Activated naive CD4-positive, alpha-beta T cell treated with anti-CD3 and anti-CD28 coated beads for 36 hours (primary cell): ENCODE results near the gene AKAP10. TPM values are rescaled to one million over a fixed set of nuclear protein-coding genes. Genes with fewer than 3 reads are reported as not detected.
A peak's percentile ranks its signal among the peaks of the same experiment; 100 is the strongest.
"Not testable (repeated sequence)": the region's sequence is repeated elsewhere in the genome, so short reads cannot be mapped to it uniquely, and the experiment has no call there.

Experiments used
- CTCF ChIA-PET: fragments of 350-600 bp; sonication (Branson Sonifier 250); formaldehyde crosslinking; loops from one replicate; lab custom pipeline; 2021; ENCODE audit warnings: antibody characterized with exemption; lab: Charles Lee
- DNase-seq: peaks from one replicate; pipeline ENCODE4 v3.0.0-alpha.2; 2020
- H3K27ac Mint-ChIP-seq: one replicate; pipeline ENCODE4 v1.8.0; 2021; ENCODE audit warnings: mild to moderate bottlenecking, mixed read lengths
- H3K27me3 Mint-ChIP-seq: one replicate; pipeline ENCODE4 v1.8.0; 2021; ENCODE audit warnings: low read depth, mixed read lengths
- H3K36me3 Mint-ChIP-seq: one replicate; pipeline ENCODE4 v1.8.0; 2021; ENCODE audit warnings: low read depth, mixed read lengths
- H3K4me1 Mint-ChIP-seq: one replicate; pipeline ENCODE4 v1.8.0; 2021; ENCODE audit warnings: low read depth, mixed read lengths
- H3K4me3 Mint-ChIP-seq: one replicate; pipeline ENCODE4 v1.8.0; 2021; ENCODE audit warnings: mild to moderate bottlenecking, moderate library complexity, mixed read lengths
- H3K9me3 Mint-ChIP-seq: one replicate; pipeline ENCODE4 v1.8.0; 2021; ENCODE audit warnings: mixed read lengths
- intact Hi-C: fragments of 100-400 bp; cut with micrococcal nuclease; formaldehyde crosslinking; loops from one replicate; pipeline ENCODE4 v1.15.1; 2023
- total RNA-seq, 2 experiments: library from RNA; stranded (reverse); gene quantifications; one replicate each; pipeline ENCODE4 v1.2.3, GENCODE V29; 2021

Gene AKAP10
- total RNA-seq, 2 experiments from 2014 or later, result 30.3 to 30.4 TPM

DNA sequence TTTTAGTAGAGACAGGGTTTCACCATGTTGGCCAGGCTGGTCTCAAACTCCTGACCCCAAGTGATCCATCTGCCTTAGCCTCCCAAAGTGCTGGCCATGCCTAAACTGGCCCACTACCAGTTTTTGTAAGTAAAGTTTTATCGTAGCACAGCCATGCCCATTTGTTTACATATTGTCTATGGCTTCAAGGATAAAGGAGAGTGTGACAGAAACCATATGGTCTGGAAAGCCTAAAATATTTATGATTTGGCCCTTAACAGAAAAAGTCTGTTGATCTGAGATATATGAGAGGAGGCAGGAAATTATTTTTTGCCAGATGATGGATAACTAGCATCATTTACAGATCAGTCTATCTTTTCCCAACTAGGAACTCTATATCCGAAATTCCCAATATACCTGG, 4.5 kb downstream of the AKAP10 start:
- Mint-ChIP-seq H3K4me1 (peaks cover 42% of the 10 kb centered on the region), H3K27ac (no peak overlapping the region), H3K36me3 (peaks cover 33% of the 10 kb centered on the region), H3K27me3 (no peaks in the 10 kb centered on the region), H3K4me3 (no peak overlapping the region), H3K9me3 (no peaks in the 10 kb centered on the region)
- CTCF ChIA-PET, result no interaction called here
- intact Hi-C loops, result loop anchor here (10.0 kb wide), 1 partner anchor 608 kb away; the partner anchor contains the start of gene B9D1
- DNase-seq, result no peak

DNA sequence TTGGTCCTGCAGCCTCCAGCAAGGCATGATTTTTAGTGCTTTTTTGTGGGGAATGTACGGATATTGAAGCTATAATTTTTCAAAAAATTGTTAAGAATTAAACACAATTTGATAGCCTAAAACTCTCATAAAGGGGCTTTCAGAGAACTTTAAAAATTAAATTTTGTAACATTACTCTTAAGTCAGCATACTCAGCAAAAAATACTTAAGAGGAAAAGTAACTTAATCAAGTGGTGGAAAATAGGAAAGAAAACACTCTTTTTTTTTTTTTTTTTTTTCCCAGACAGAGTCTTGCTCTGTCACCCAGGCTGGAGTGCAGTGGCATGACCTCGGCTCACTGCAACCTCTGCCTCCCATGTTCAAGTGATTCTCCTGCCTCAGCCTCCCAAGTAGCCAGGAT, 14.7 kb downstream of the AKAP10 start:
- Mint-ChIP-seq H3K36me3 (peaks cover 31% of the 10 kb centered on the region), H3K4me1 (peaks cover 30% of the 10 kb centered on the region)
- DNase-seq, intact Hi-C loops, CTCF ChIA-PET, H3K27ac Mint-ChIP-seq, H3K9me3 Mint-ChIP-seq, H3K27me3 Mint-ChIP-seq, H3K4me3 Mint-ChIP-seq: not testable (repeated sequence)

DNA sequence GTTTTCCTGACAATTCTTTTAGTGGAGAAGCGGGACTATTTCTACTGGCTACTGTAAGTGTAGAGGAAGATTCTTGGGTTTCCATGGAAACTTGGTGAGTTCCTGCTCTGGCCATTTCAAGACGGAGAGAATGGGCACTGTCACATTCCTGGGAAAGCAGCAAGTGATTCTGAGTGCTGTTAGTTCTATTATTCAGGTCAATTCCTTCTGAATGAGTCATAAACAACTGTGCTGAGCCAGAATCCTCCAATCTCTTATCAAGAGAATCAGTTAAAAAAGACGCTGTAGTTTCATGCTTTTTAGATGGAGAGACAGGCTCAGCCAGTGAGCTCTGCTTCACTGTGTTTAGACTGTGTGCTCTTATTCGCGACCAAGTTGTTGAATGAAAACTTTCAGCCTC, 19.6 kb downstream of the AKAP10 start:
- H3K4me1 Mint-ChIP-seq, result peaks cover 40% of the 10 kb centered on the region
- no peak overlapping the region for H3K27ac Mint-ChIP-seq
- no peak overlapping the region for H3K4me3 Mint-ChIP-seq
- intact Hi-C loops, result no loop called here
- CTCF ChIA-PET, result no interaction called here
- H3K27me3 Mint-ChIP-seq, result no peaks in the 10 kb centered on the region
- H3K9me3 Mint-ChIP-seq, result no peaks in the 10 kb centered on the region
- H3K36me3 Mint-ChIP-seq, result peaks cover 44% of the 10 kb centered on the region
- no peak for DNase-seq

DNA sequence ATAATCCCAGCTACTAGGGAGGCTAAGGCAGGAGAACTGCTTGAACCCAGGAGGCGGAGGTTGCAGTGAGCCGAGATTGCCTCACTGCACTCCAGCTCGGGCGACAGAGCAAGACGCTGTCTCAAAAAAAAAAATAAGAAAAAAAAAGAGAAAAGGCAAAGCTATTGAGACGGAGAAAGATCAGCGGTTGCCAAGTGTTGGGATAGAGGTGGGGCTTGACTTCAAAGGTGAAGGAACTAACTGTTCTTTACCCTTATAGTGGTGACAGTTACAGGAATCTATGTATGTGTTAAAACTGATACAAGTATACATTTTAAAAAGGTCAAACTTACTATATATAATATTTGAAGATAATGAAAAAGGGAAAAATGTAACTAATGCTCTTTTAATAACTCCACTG, 22.5 kb downstream of the AKAP10 start:
- Mint-ChIP-seq H3K4me3 (no peak overlapping the region), H3K36me3 (peaks cover 38% of the 10 kb centered on the region), H3K9me3 (no peaks in the 10 kb centered on the region), H3K27ac (no peak overlapping the region), H3K4me1 (peaks cover 48% of the 10 kb centered on the region), H3K27me3 (no peaks in the 10 kb centered on the region)
- CTCF ChIA-PET, result interaction anchor here (0.6 kb wide), 1 partner anchor 10 kb away, joined by 9 read pairs; no protein-coding TSS in a partner anchor
- DNase-seq, result no peak
- intact Hi-C loops, result no loop called here

DNA sequence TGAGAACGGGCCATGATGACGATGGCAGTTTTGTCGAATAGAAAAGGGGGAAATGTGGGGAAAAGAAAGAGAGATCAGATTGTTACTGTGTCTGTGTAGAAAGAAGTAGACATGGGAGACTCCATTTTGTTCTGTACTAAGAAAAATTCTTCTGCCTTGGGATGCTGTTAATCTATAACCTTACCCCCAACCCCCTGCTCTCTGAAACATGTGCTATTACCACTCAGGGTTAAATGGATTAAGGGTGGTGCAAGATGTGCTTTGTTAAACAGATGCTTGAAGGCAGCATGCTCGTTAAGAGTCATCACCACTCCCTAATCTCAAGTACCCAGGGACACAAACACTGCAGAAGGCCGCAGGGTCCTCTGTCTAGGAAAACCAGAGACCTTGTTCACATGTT, 26.2 kb downstream of the AKAP10 start:
- H3K4me3 Mint-ChIP-seq, H3K9me3 Mint-ChIP-seq, CTCF ChIA-PET, intact Hi-C loops, DNase-seq, H3K27ac Mint-ChIP-seq, H3K27me3 Mint-ChIP-seq: not testable (repeated sequence)
- peaks cover 52% of the 10 kb centered on the region for H3K4me1 Mint-ChIP-seq
- H3K36me3 Mint-ChIP-seq, result peaks cover 29% of the 10 kb centered on the region

DNA sequence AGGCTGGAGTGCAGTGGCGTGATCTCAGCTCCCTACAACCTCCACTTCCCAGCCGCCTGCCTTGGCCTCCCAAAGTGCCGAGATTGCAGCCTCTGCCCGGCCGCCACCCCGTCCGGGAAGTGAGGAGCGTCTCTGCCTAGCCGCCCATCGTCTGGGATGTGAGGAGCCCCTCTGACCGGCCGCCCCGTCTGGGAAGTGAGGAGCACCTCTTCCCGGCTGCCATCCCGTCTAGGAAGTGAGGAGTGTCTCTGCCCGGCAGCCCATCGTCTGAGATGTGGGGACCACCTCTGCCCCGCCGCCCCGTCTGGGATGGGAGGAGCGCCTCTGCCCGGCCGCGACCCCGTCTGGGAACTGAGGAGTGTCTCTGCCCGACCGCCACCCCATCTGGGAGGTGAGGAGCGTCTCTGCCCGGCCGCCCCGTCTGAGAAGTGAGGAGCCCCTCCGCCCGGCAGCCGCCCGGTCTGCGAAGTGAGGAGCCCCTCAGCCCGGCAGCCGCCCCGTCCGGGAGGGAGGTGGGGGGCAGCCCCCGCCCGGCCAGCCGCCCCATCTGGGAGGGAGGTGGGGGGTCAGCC, 26.9 kb downstream of the AKAP10 start:
- H3K9me3 Mint-ChIP-seq, CTCF ChIA-PET, H3K27ac Mint-ChIP-seq, DNase-seq, intact Hi-C loops, H3K27me3 Mint-ChIP-seq, H3K4me3 Mint-ChIP-seq: not testable (repeated sequence)
- Mint-ChIP-seq H3K4me1 (peaks cover 47% of the 10 kb centered on the region), H3K36me3 (peaks cover 24% of the 10 kb centered on the region)

DNA sequence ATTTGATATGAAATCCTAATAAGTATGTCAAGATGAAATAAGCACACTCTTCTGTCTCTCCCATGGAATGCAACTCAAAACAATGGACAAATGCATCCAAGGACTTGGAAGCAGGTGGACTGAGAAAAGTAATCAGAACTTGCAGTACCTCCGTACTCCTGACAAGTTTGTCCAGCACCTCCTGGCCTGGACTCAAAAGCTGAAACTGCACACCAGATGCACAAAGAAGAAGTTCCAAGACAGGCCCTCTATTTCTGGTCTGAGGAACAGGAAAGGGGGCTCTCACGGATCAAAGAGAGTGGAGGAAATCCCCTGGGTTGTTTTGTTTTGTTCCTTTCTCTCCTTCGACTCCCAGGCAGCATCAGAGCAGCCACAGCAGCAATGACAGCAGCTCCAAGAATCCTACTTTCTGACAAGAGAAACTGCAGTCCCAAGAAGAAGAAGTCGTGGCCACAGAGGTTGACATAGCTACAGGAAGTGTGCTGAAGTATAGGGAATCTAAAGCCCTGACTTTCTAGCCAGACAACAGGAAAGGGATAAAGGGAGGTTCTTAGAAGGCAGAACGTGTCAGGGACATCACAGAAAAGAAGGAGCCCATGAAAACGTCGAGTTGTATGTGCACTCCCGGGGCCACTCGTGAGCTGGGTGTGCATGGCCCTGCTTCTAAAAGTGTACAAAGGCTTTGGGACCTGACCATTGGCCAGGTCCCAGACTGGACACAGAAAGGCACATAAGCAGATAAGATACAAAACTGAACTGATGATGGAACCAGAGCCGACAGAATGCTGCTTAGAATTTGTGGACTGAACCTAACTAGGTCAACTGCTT, 29.3 kb downstream of the AKAP10 start:
- Mint-ChIP-seq H3K27ac (peak overlapping the region; percentile 62), H3K4me1 (peaks cover 54% of the 10 kb centered on the region), H3K27me3 (no peaks in the 10 kb centered on the region), H3K36me3 (peaks cover 22% of the 10 kb centered on the region), H3K4me3 (no peak overlapping the region), H3K9me3 (no peaks in the 10 kb centered on the region)
- no peak for DNase-seq
- intact Hi-C loops, result no loop called here
- CTCF ChIA-PET, result no interaction called here

DNA sequence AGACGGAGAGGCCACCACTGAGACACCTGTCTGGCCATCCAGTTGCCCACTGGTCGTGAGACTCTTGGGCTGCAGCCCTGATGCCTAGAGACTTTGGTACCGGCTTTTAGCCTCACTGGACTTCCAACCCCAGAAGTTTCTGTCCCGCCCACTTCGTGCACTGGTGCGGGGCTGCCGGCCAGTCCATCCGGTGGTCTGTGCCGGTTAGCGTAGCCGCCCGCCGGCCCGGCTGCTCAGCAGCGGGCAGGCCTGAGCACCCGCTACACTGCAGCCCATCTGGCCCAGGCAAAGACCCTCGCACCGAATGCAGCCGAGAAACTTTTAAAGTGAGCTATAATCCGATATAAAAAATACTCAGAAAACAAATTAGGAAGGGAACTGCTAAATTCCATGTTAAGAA, 30.7 kb downstream of the AKAP10 start:
- Mint-ChIP-seq H3K27ac (no peak overlapping the region), H3K36me3 (peaks cover 19% of the 10 kb centered on the region), H3K9me3 (no peaks in the 10 kb centered on the region), H3K4me3 (no peak overlapping the region), H3K27me3 (no peaks in the 10 kb centered on the region), H3K4me1 (peaks cover 55% of the 10 kb centered on the region)
- CTCF ChIA-PET, result no interaction called here
- intact Hi-C loops, result no loop called here
- no peak for DNase-seq

DNA sequence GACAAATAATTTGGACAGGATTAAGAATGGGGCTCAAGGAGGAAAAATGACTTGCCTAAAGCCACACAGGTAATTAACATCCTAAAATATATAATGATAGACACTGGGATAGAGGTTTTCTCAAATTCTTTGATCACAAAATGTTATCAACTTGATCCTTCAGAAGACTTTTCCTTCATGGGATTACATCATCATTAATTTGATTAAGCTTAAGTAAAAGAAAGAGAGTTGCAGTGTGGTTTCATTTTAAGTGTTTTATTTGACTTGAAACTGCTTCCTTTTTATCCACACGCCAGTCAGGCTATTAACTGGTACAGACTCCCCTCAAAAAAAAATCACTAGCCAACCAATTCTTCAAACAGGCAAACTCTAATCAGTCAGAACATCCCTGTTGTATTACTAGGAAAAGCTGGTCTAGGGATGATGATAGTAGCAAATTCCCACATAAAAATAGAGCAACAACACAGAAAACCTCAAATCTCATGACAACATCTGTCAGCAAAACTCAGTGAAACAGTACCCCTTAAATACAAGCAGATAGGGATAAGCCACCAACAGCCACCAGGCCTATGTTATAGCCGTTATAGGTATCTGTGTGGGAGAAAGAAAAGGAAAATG, 32.5 kb downstream of the AKAP10 start:
- intact Hi-C loops, result no loop called here
- Mint-ChIP-seq H3K27ac (peak overlapping the region; percentile 71), H3K4me1 (peaks cover 50% of the 10 kb centered on the region), H3K27me3 (no peaks in the 10 kb centered on the region), H3K36me3 (peaks cover 19% of the 10 kb centered on the region), H3K9me3 (no peaks in the 10 kb centered on the region), H3K4me3 (no peak overlapping the region)
- CTCF ChIA-PET, result interaction anchor here (0.6 to 0.8 kb wide), 3 partner anchors 10 to 29 kb away, joined by 3 to 9 read pairs (median 3); no protein-coding TSS in a partner anchor
- DNase-seq, result no peak

DNA sequence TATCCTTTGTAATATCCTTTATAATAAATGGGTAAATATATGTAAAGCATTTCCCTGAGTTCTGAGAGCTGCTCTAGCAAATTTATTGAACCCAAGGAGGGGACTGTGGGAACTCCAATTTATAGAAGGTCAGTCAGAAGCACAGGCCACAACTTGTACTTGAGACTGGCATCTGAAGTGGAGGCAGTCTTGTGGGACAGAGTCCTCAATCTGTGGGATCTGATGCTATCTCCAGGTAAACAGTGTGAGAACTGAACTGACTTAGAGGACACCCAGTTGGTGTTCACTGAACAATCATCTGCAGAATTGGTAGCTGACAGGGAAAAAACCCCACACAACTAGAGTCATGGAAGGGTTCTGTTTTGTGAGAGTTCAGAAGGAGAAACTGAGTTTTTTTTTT, 34.0 kb downstream of the AKAP10 start:
- no peaks in the 10 kb centered on the region for H3K9me3 Mint-ChIP-seq
- no peak overlapping the region for H3K4me3 Mint-ChIP-seq
- peaks cover 39% of the 10 kb centered on the region for H3K4me1 Mint-ChIP-seq
- H3K27ac Mint-ChIP-seq, result no peak overlapping the region
- H3K27me3 Mint-ChIP-seq, result no peaks in the 10 kb centered on the region
- peaks cover 27% of the 10 kb centered on the region for H3K36me3 Mint-ChIP-seq
- CTCF ChIA-PET, result no interaction called here
- DNase-seq, result no peak
- intact Hi-C loops, result no loop called here

DNA sequence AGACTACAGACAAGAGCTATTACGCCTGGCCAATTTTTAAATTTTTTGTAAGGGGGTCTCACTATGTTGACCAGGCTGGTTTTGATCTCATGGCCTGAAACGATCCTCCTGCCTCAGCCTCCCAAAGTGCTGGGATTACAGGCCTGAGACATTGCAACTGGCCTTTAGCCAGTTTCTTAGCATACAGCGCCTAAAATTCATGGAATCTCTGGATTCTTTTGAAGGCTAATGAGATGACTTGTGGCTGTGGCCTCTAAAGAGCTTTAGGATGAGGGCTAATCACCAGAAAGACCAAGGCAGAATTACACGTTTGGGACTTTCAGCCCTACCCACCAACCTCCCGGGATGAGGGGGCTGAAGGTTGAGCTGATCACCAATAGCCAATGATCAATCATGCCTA, 34.6 kb downstream of the AKAP10 start:
- no peak overlapping the region for H3K27ac Mint-ChIP-seq
- no peak overlapping the region for H3K4me3 Mint-ChIP-seq
- intact Hi-C loops, result no loop called here

DNA sequence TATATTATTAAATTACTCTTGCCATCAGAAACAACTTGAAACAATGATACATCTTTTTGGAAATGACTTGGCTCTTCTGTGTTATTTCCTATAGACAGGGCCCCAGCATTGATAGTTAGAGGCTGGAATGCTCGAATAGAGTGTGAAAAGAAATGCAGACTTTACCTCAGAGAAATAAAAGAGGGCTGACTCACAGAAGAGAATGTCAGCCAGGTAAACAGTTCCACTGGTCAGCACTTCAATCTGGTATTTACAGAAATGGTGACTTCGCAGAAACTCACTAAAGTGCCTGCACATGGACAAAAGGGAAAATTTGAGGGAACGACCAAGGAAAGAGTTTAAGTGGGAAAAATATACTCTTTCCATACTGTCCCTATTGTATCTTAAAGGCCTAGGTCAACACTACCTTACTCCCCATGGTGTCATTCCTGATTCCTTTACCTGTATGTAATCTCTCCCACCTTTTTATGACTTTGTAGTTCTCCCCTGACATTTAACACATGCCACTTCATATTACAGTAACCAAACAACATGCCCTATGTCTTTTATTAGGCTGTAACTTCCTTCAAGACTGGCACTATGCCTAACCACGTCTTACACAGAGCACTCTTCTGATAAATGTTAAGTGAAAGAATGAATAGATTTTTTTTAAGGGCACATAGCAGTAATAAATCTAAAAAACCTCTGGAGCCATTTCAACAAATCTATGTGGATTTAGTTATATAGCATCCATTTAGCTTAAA, 36.7 kb downstream of the AKAP10 start:
- Mint-ChIP-seq H3K4me3 (no peak overlapping the region), H3K36me3 (peaks cover 31% of the 10 kb centered on the region), H3K27me3 (no peaks in the 10 kb centered on the region), H3K4me1 (peaks cover 31% of the 10 kb centered on the region), H3K9me3 (no peaks in the 10 kb centered on the region), H3K27ac (no peak overlapping the region)
- no peak for DNase-seq
- CTCF ChIA-PET, result no interaction called here
- intact Hi-C loops, result no loop called here

More for the DNA sequence above, 34.6 kb downstream of the AKAP10 start:
- no peaks in the 10 kb centered on the region for H3K9me3 Mint-ChIP-seq
- CTCF ChIA-PET, result no interaction called here
- no peaks in the 10 kb centered on the region for H3K27me3 Mint-ChIP-seq
- H3K4me1 Mint-ChIP-seq, result peaks cover 33% of the 10 kb centered on the region
- H3K36me3 Mint-ChIP-seq, result peaks cover 25% of the 10 kb centered on the region
- DNase-seq, result no peak
